CD14-positive monocyte (primary cell): Measurements from ENCODE around the gene SHISA3. TPM values are rescaled to one million over a fixed set of nuclear protein-coding genes. Genes with fewer than 3 reads are reported as not detected.

Source experiments
- DNase-seq, 3 donors: peaks; one replicate each; pipeline ENCODE4 v3.0.0-alpha.2; 2011 to 2022
- H2AFZ ChIP-seq: 2 replicates; pipeline ENCODE4 v1.6.0; 2012; ENCODE audit warnings: mild to moderate bottlenecking, low read depth, low read length, inconsistent platforms; ENCODE audit not compliant: insufficient read depth, poor library complexity, severe bottlenecking
- H3K27ac ChIP-seq, 2 donors: 1 replicate in 1 of 2; 2 replicates in 1 of 2; pipeline ENCODE4 v1.5.1; 2012 to 2013; ENCODE audit warnings: low read length in 2 of 2, control low read depth in 1 of 2, inconsistent platforms in 1 of 2, low read depth in 1 of 2, mild to moderate bottlenecking in 1 of 2
- H3K27me3 ChIP-seq, 2 donors: one replicate each; pipeline versions ENCODE4 v1.6.0 to v1.6.1; 2011 to 2013; ENCODE audit warnings: low read length in 2 of 2; ENCODE audit not compliant: control insufficient read depth in 2 of 2, insufficient read depth in 2 of 2
- H3K36me3 ChIP-seq, 2 donors: replicated peaks in 1 of 2; 1 replicate in 1 of 2; 2 replicates in 1 of 2; pipeline versions ENCODE4 v1.5.1 to v1.6.1; 2012 to 2013; ENCODE audit warnings: low read length in 2 of 2, control low read depth in 1 of 2, inconsistent platforms in 1 of 2, mild to moderate bottlenecking in 1 of 2; ENCODE audit not compliant: insufficient read depth in 2 of 2, control insufficient read depth in 1 of 2
- H3K4me1 ChIP-seq, 2 donors: 1 replicate in 1 of 2; 2 replicates in 1 of 2; pipeline versions ENCODE4 v1.5.1 to v1.6.1; 2012 to 2013; ENCODE audit warnings: low read length in 2 of 2, control low read depth in 1 of 2, inconsistent platforms in 1 of 2, mild to moderate bottlenecking in 1 of 2, moderate library complexity in 1 of 2; ENCODE audit not compliant: insufficient read depth in 2 of 2, control insufficient read depth in 1 of 2
- H3K4me2 ChIP-seq: replicated peaks from 2 replicates; pipeline ENCODE3; 2012; ENCODE audit warnings: low read length, moderate library complexity, mild to moderate bottlenecking; ENCODE audit not compliant: poor library complexity, severe bottlenecking; ENCODE audit errors: extremely low read depth
- H3K4me3 ChIP-seq, 3 experiments: fragments of 200-600 bp in 1 of 3; sonication (generic) in 1 of 3; replicated peaks in 1 of 3; 1 replicate in 2 of 3; 2 replicates in 1 of 3; pipeline ENCODE4 v1.5.1; 2011 to 2013; ENCODE audit warnings: low read length in 3 of 3, mild to moderate bottlenecking in 3 of 3, control low read depth in 2 of 3, low read depth in 2 of 3, inconsistent platforms in 1 of 3, moderate library complexity in 1 of 3
- H3K79me2 ChIP-seq: 2 replicates; pipeline ENCODE4 v1.6.0; 2012; ENCODE audit warnings: mild to moderate bottlenecking, control low read depth, inconsistent platforms, low read length, moderate library complexity; ENCODE audit not compliant: insufficient read depth
- H3K9ac ChIP-seq: 2 replicates; pipeline ENCODE4 v1.6.0; 2017; ENCODE audit warnings: low read length, mild to moderate bottlenecking; ENCODE audit not compliant: insufficient read depth, poor library complexity, severe bottlenecking
- H3K9me3 ChIP-seq, 2 donors: replicated peaks in 1 of 2; 1 replicate in 1 of 2; 2 replicates in 1 of 2; pipeline versions ENCODE4 v1.5.1 to v1.6.1; 2012 to 2013; ENCODE audit warnings: low read length in 2 of 2, control low read depth in 1 of 2; ENCODE audit not compliant: control insufficient read depth in 1 of 2, insufficient read depth in 1 of 2
- H4K20me1 ChIP-seq: 2 replicates; pipeline ENCODE4 v1.6.0; 2012; ENCODE audit warnings: mild to moderate bottlenecking, low read length, control low read depth, moderate library complexity; ENCODE audit not compliant: insufficient read depth
- H3K27ac Mint-ChIP-seq, 7 donors: one replicate each; pipeline ENCODE4 v1.8.0; 2020; ENCODE audit warnings: mild to moderate bottlenecking in 7 of 7, mixed read lengths in 7 of 7, moderate library complexity in 6 of 7, inconsistent platforms in 2 of 7
- H3K27me3 Mint-ChIP-seq, 3 donors: one replicate each; pipeline ENCODE4 v1.8.0; 2021 to 2022; ENCODE audit warnings: low read depth in 3 of 3, mild to moderate bottlenecking in 3 of 3, mixed read lengths in 3 of 3, moderate library complexity in 3 of 3, inconsistent platforms in 1 of 3
- H3K36me3 Mint-ChIP-seq, 2 donors: one replicate each; pipeline ENCODE4 v1.8.0; 2020; ENCODE audit warnings: mixed read lengths in 2 of 2, inconsistent platforms in 1 of 2, mild to moderate bottlenecking in 1 of 2
- H3K4me1 Mint-ChIP-seq: one replicate; pipeline ENCODE4 v1.8.0; 2020; ENCODE audit warnings: mild to moderate bottlenecking, mixed read lengths
- H3K4me3 Mint-ChIP-seq, 2 donors: one replicate each; pipeline ENCODE4 v1.8.0; 2020; ENCODE audit warnings: mild to moderate bottlenecking in 2 of 2, mixed read lengths in 2 of 2, moderate library complexity in 1 of 2
- H3K9me3 Mint-ChIP-seq, 7 donors: one replicate each; pipeline ENCODE4 v1.8.0; 2020 to 2022; ENCODE audit warnings: mixed read lengths in 7 of 7, mild to moderate bottlenecking in 6 of 7, moderate library complexity in 6 of 7, inconsistent platforms in 2 of 7
- CTCF ChIP-seq: fragments of 200-600 bp; IDR thresholded peaks from one replicate; pipeline ENCODE4 v1.8.0; 2022; ENCODE audit warnings: antibody characterized with exemption, mild to moderate bottlenecking
- WGBS: methylation state at CpG from one replicate; pipeline ENCODE4 v1.1.5; 2013; ENCODE audit warnings: missing lambda C conversion rate; ENCODE audit not compliant: insufficient coverage; 5-methylcytosine and 5-hydroxymethylcytosine counted together
- intact Hi-C, 2 donors: fragments of 100-400 bp; cut with micrococcal nuclease; formaldehyde crosslinking; loops; one replicate each; pipeline versions ENCODE4 v1.15.0 to v1.15.1; 2023
- polyA plus RNA-seq, 3 donors: library from polyadenylated mRNA; depleted of rRNA in 1 of 3; unstranded in 2 of 3; stranded (reverse) in 1 of 3; fragments of 300-500 nt in 2 of 3; fragments of >200 nt in 1 of 3; fragmentation: Illumina TruSeq in 2 of 3; gene quantifications; 1 replicate in 2 of 3; 2 replicates in 1 of 3; pipeline ENCODE4 v1.2.3, GENCODE V29; 2012 to 2021

The SHISA3 gene
- polyA plus RNA-seq, 3 donors = not detected

- Mint-ChIP-seq H3K9me3 (no peaks in the 10 kb centered on the region), H3K4me3 (no peak overlapping the region), H3K27me3 (no peaks in the 10 kb centered on the region), H3K36me3 (peaks cover 19 to 30% of the 10 kb centered on the region in 2 donors), H3K27ac (peak overlapping the region in 1 of 7 donors; percentile 19), H3K4me1 (no peaks in the 10 kb centered on the region)
- no peaks in the 10 kb centered on the region for H3K27me3 ChIP-seq
- TF ChIP-seq CTCF = no peak
- 96% methylated on average over 14 of the region's 19 CpGs for WGBS
- DNase-seq = no peak
- no peak overlapping the region for H3K4me2 ChIP-seq
- H3K4me1 ChIP-seq = no peaks in the 10 kb centered on the region
- no peak overlapping the region for H2AFZ ChIP-seq
- no peak overlapping the region for H3K27ac ChIP-seq
- H3K36me3 ChIP-seq = peaks cover 8 to 18% of the 10 kb centered on the region in 2 donors
- no peaks in the 10 kb centered on the region for H3K79me2 ChIP-seq
- H3K9me3 ChIP-seq = no peaks in the 10 kb centered on the region
- no peak overlapping the region for H3K9ac ChIP-seq
- intact Hi-C loops = no loop called here
- H3K4me3 ChIP-seq = no peak overlapping the region
- no peaks in the 10 kb centered on the region for H4K20me1 ChIP-seq
Observed at GRCh38 chr4:42425146-42426065, 28.1 kb downstream of the SHISA3 start.

GRCh38 chr4:42428036-42428435 lies 30.7 kb downstream of the SHISA3 start:
- WGBS = 100% methylated on average over 1 of the region's 2 CpGs
- H3K36me3 ChIP-seq = no peaks in the 10 kb centered on the region
- H3K9me3 ChIP-seq = no peaks in the 10 kb centered on the region
- H3K4me2 ChIP-seq = no peak overlapping the region
- no peak overlapping the region for H3K4me3 ChIP-seq
- Mint-ChIP-seq H3K9me3 (no peaks in the 10 kb centered on the region), H3K36me3 (peaks cover 9 to 19% of the 10 kb centered on the region in 2 donors), H3K27ac (no peak overlapping the region), H3K4me3 (no peak overlapping the region), H3K27me3 (no peaks in the 10 kb centered on the region), H3K4me1 (no peaks in the 10 kb centered on the region)
- H3K9ac ChIP-seq = no peak overlapping the region
- H4K20me1 ChIP-seq = no peaks in the 10 kb centered on the region
- no peak overlapping the region for H2AFZ ChIP-seq
- H3K4me1 ChIP-seq = no peaks in the 10 kb centered on the region
- H3K27me3 ChIP-seq = no peaks in the 10 kb centered on the region
- no peak for TF ChIP-seq CTCF
- intact Hi-C loops = no loop called here
- no peaks in the 10 kb centered on the region for H3K79me2 ChIP-seq
- DNase-seq = no peak
- H3K27ac ChIP-seq = no peak overlapping the region
